Gastrocnemius medialis (tissue), 4 donors: ENCODE results near the gene AHCY. TPM values are rescaled to one million over a fixed set of nuclear protein-coding genes. Genes with fewer than 3 reads are reported as not detected.

Source experiments
- ATAC-seq, 2 donors: fragments of 150-250 bp; one replicate each; pipeline ENCODE4 v1.9.1; 2016
- DNase-seq, 2 donors: peaks; one replicate each; pipeline ENCODE4 v3.0.0-alpha.2; 2019
- H3K27ac ChIP-seq, 4 donors: fragments of 200-600 bp; sonication (generic); 1 replicate in 1 of 4; 2 replicates in 3 of 4; pipeline ENCODE4 v1.5.1; 2016 to 2018; ENCODE audit warnings: mild to moderate bottlenecking in 2 of 4, moderate library complexity in 1 of 4
- H3K27me3 ChIP-seq, 3 donors: fragments of 200-600 bp; sonication (generic) in 2 of 3; 1 replicate in 1 of 3; 2 replicates in 2 of 3; pipeline versions ENCODE4 v1.5.1 to v1.6.0; 2016 to 2019; ENCODE audit warnings: mild to moderate bottlenecking in 1 of 3, moderate library complexity in 1 of 3
- H3K36me3 ChIP-seq, 2 donors: fragments of 200-600 bp; sonication (generic) in 1 of 2; one replicate each; pipeline ENCODE4 v1.5.1; 2017 to 2018
- H3K4me1 ChIP-seq, 2 donors: fragments of 200-600 bp; sonication (generic) in 1 of 2; one replicate each; pipeline ENCODE4 v1.5.1; 2016 to 2017; ENCODE audit warnings: mild to moderate bottlenecking in 2 of 2
- H3K4me3 ChIP-seq, 4 donors: fragments of 200-600 bp; sonication (generic) in 3 of 4; 1 replicate in 1 of 4; 2 replicates in 3 of 4; pipeline ENCODE4 v1.5.1; 2016 to 2019; ENCODE audit warnings: mild to moderate bottlenecking in 2 of 4
- H3K9me3 ChIP-seq, 3 donors: fragments of 200-600 bp; sonication (generic) in 2 of 3; 1 replicate in 1 of 3; 2 replicates in 2 of 3; pipeline ENCODE4 v1.5.1; 2016 to 2019
- POLR2A ChIP-seq, 2 donors: fragments of 450-650 bp; IDR thresholded peaks; one replicate each; pipeline ENCODE4 v1.6.1; 2017; ENCODE audit warnings: antibody characterized with exemption in 2 of 2, mild to moderate bottlenecking in 2 of 2, moderate library complexity in 2 of 2
- in situ Hi-C, 4 donors: fragments of 200-750 bp; cut with MboI; loops; one replicate each; pipeline versions ENCODE4 v1.15.0 to v1.8.0; 2017; ENCODE audit warnings: low sequenced_read_pairs in 4 of 4
- intact Hi-C: fragments of 100-400 bp; cut with DNase I; formaldehyde crosslinking; loops from one replicate; pipeline ENCODE4 v1.15.1; 2023; ENCODE audit warnings: low total_unique reads
- total RNA-seq, 4 donors: library from RNA; depleted of rRNA; stranded (reverse); fragments of >200 nt; gene quantifications; one replicate each; pipeline versions ENCODE4 v1.1.0 to v1.2.3, GENCODE V29; 2016
- TF ChIP-seq, protein P1 (sequence below), 5 experiments: fragments of 450-650 bp in 3 of 5; fragments of 200-600 bp in 2 of 5; sonication (generic) in 2 of 5; IDR thresholded peaks in 4 of 5; conservative IDR thresholded peaks in 1 of 5; 1 replicate in 4 of 5; 2 replicates in 1 of 5; pipeline ENCODE4 v1.5.1; 2016 to 2019; ENCODE audit warnings: antibody characterized with exemption in 5 of 5, mild to moderate bottlenecking in 3 of 5, moderate library complexity in 3 of 5

The AHCY gene
- total RNA-seq, 4 donors from 2014 or later = 81.7 to 110 (median 98.6) TPM

DNA sequence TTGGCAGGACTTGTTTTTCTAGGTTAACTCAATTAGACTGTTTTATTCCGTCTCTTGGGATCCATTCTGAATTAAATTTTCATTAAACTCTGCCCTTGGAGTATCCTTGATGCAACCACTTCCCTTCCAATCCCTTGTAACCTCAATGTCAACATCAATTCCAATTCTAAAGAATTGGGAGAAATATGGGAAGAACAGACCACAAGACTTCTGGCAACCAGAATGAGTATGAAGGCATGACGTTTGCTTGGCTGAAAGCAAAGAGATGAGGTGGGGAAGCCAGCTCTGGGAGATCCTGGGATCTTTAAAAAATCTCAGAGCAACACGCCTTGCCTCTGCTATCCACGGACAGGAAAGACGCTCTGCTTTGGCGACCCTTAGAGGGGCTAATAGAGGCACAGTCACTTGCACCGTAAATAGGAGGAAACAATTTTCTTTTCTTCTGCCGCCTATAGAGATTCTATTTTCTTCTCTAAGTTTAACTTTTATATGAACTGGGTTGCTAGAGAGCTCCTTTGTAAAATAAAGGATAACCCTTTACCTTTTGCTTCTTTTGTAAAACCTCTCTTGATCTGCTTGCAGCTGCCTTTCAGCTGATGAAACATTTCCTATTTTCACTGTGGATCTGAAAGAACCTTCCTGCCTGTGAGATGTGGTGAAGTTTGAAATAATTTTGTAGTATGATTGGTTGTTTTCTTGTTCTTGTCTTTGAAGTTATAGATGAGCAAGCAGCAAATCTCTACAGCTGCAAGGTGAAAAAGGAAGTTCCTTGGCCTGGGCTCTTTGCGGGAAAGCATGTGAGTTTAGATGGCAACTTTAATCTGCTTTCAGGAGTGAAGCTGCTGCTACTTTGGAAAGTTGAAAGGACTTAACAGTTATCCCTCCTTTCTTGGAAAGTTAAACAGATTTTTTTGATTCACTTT, 62.2 kb downstream of the AHCY start, which contains the start of gene ASIP:
ASIP (plus strand) TSS at position 731 of the 923 bp plus-strand sequence. CDS start 18,952 bp downstream, outside the sequence.
- ATAC-seq (no peak), DNase-seq (no peak)
- TF ChIP-seq, protein P1, sequence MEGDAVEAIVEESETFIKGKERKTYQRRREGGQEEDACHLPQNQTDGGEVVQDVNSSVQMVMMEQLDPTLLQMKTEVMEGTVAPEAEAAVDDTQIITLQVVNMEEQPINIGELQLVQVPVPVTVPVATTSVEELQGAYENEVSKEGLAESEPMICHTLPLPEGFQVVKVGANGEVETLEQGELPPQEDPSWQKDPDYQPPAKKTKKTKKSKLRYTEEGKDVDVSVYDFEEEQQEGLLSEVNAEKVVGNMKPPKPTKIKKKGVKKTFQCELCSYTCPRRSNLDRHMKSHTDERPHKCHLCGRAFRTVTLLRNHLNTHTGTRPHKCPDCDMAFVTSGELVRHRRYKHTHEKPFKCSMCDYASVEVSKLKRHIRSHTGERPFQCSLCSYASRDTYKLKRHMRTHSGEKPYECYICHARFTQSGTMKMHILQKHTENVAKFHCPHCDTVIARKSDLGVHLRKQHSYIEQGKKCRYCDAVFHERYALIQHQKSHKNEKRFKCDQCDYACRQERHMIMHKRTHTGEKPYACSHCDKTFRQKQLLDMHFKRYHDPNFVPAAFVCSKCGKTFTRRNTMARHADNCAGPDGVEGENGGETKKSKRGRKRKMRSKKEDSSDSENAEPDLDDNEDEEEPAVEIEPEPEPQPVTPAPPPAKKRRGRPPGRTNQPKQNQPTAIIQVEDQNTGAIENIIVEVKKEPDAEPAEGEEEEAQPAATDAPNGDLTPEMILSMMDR (IDR thresholded peaks at IDR 0.05 in 4 of 5, conservative IDR thresholded peaks at IDR 0.05 in 1 of 5) = no peak
- no peak for TF ChIP-seq POLR2A (IDR thresholded peaks at IDR 0.05)
- intact Hi-C loops (no loop called here), in situ Hi-C loops (no loop called here)
- H3K4me1 ChIP-seq = no peaks in the 10 kb centered on the region
- no peak within 1 kb of the TSS for H3K4me3 ChIP-seq
- H3K36me3 ChIP-seq = no peaks in the 10 kb centered on the region
- H3K9me3 ChIP-seq = no peaks in the 10 kb centered on the region
- H3K27me3 ChIP-seq = no peaks in the 10 kb centered on the region
- no peak within 1 kb of the TSS for H3K27ac ChIP-seq

DNA sequence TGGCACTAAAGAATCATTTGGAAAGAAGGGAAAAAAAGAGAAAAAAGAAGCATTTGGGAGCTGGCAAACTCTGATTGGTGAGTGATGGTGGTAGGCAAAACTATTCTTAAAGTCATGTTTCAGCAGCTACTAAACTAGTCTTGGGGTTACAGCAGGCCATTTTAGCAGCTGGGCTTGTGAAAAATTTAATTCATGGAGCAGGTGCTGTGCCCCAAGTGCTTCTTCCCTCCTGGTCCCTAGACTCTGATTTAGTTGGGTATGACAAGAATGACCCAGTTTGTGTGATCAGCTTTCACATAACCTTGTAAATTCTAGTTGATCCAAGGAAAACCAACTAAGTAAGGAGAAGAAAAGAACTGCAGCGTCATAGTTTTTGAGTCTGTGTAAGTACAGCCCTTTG, 63.0 kb downstream of the AHCY start:
- TF ChIP-seq, protein P1 (IDR thresholded peaks at IDR 0.05 in 4 of 5, conservative IDR thresholded peaks at IDR 0.05 in 1 of 5) = no peak
- TF ChIP-seq POLR2A (IDR thresholded peaks at IDR 0.05) = no peak
- DNase-seq (no peak), ATAC-seq (no peak)
- intact Hi-C loops (no loop called here), in situ Hi-C loops (no loop called here)
- H3K9me3 ChIP-seq = no peaks in the 10 kb centered on the region
- no peaks in the 10 kb centered on the region for H3K36me3 ChIP-seq
- no peaks in the 10 kb centered on the region for H3K27me3 ChIP-seq
- no peaks in the 10 kb centered on the region for H3K4me1 ChIP-seq
- H3K4me3 ChIP-seq = no peak overlapping the region
- H3K27ac ChIP-seq = no peak overlapping the region

DNA sequence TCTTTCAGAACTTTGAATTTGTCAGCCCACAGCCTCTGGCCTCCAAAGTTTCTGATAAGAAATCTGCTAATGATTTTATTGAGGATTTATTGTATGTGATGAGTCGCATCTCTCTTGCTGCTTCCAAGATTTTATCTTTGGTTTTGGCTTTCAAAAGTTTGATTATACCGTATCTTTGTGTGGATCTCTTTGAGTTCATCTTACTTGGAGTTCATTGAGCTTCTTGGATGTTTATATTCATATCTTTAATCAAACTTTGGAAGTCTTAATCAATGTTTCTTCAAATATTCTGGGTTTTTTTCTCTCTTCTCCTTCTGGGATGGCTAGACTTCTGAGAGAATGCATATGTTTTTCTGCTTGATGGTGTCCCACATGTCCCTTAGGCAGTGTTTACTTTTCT, 65.2 kb downstream of the AHCY start:
- H3K27ac ChIP-seq = no peak overlapping the region
- ATAC-seq (no peak), DNase-seq (no peak)
- TF ChIP-seq POLR2A (IDR thresholded peaks at IDR 0.05) = no peak
- TF ChIP-seq, protein P1 (IDR thresholded peaks at IDR 0.05 in 4 of 5, conservative IDR thresholded peaks at IDR 0.05 in 1 of 5) = no peak
- no peaks in the 10 kb centered on the region for H3K9me3 ChIP-seq
- H3K4me1 ChIP-seq = no peaks in the 10 kb centered on the region
- intact Hi-C loops (no loop called here), in situ Hi-C loops (no loop called here)
- H3K27me3 ChIP-seq = peaks cover 0 to 2% (median 0%) of the 10 kb centered on the region in 3 donors
- H3K4me3 ChIP-seq = no peak overlapping the region
- no peaks in the 10 kb centered on the region for H3K36me3 ChIP-seq

DNA sequence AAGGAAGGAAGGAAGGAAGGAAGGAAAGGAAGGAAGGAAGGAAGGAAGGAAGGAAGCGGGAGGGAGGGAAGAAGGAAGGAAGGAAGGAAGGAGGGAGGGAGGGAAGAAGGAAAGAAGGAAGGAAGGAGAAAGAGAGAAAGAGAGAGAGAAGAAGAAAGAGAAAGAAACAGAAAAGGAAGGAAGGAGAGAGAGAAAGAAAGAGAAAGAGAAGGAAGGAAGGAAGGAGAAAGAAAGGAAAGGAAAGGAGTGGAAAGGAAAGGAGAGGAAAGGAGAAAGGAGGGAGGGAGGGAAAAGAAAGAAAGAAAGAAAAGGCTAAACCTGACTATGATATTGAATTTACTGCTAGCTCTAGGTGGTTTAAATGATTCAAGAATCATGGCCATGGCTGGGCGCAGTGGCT, 67.3 kb downstream of the AHCY start:
- intact Hi-C loops (no loop called here), in situ Hi-C loops (no loop called here)
- no peak overlapping the region for H3K4me3 ChIP-seq
- DNase-seq (no peak), ATAC-seq (no peak)
- H3K4me1 ChIP-seq = no peaks in the 10 kb centered on the region
- H3K27ac ChIP-seq = no peak overlapping the region
- H3K9me3 ChIP-seq = no peaks in the 10 kb centered on the region
- H3K36me3 ChIP-seq = no peaks in the 10 kb centered on the region
- H3K27me3 ChIP-seq = peaks cover 0 to 2% (median 0%) of the 10 kb centered on the region in 3 donors
- no peak for TF ChIP-seq POLR2A (IDR thresholded peaks at IDR 0.05)
- TF ChIP-seq, protein P1 (IDR thresholded peaks at IDR 0.05 in 4 of 5, conservative IDR thresholded peaks at IDR 0.05 in 1 of 5) = no peak
